ENCODE measurements around the gene TRIM36.

The TRIM36 gene

GRCh38 chr5:115180165-115180709 is 10.5 kb upstream of the TRIM36 start:
- H3K9me3 Mint-ChIP-seq, result peaks cover 0 to 3% of the 10 kb centered on the region in 2 donors
- DNase-seq (peak; percentile 9), ATAC-seq (replicated peaks) (peak; percentile 70 to 74)
- H3K4me1 Mint-ChIP-seq, result peaks cover 7 to 21% of the 10 kb centered on the region in 2 donors
- H3K36me3 Mint-ChIP-seq, result no peaks in the 10 kb centered on the region
- H3K4me3 Mint-ChIP-seq, result peak overlapping the region; percentile 90 to 98
- H3K27ac Mint-ChIP-seq, result peak overlapping the region; percentile 52
- H3K27me3 Mint-ChIP-seq, result peaks cover 68 to 73% of the 10 kb centered on the region in 2 donors

GRCh38 chr5:115179394-115180164 is 9.9 kb upstream of the TRIM36 start:
- ATAC-seq (replicated peaks) (peak; percentile 25 to 34), DNase-seq (no peak)
- Mint-ChIP-seq H3K9me3 (no peaks in the 10 kb centered on the region), H3K4me1 (peaks cover 7 to 21% of the 10 kb centered on the region in 2 donors), H3K27me3 (peaks cover 61 to 69% of the 10 kb centered on the region in 2 donors), H3K27ac (peak overlapping the region; percentile 52), H3K4me3 (peak overlapping the region; percentile 90 to 98), H3K36me3 (no peaks in the 10 kb centered on the region)

GRCh38 chr5:115179030-115179393 is 9.3 kb upstream of the TRIM36 start:
- DNase-seq (no peak), ATAC-seq (replicated peaks) (no peak)
- H3K4me1 Mint-ChIP-seq, result peaks cover 7 to 21% of the 10 kb centered on the region in 2 donors
- no peaks in the 10 kb centered on the region for H3K9me3 Mint-ChIP-seq
- H3K36me3 Mint-ChIP-seq, result no peaks in the 10 kb centered on the region
- no peak overlapping the region for H3K27ac Mint-ChIP-seq
- H3K4me3 Mint-ChIP-seq, result peak overlapping the region; percentile 12 to 98
- peaks cover 57 to 69% of the 10 kb centered on the region in 2 donors for H3K27me3 Mint-ChIP-seq

GRCh38 chr5:115170929-115171510 is 1.3 kb upstream of the TRIM36 start:
- DNase-seq, result no peak
- Mint-ChIP-seq H3K9me3 (peaks cover 14 to 15% of the 10 kb centered on the region in 2 donors), H3K4me1 (peaks cover 12 to 16% of the 10 kb centered on the region in 2 donors), H3K4me3 (peak overlapping the region; percentile 79 to 95), H3K27ac (peak overlapping the region; percentile 14), H3K36me3 (peaks cover 5 to 11% of the 10 kb centered on the region in 2 donors), H3K27me3 (peaks cover 41 to 60% of the 10 kb centered on the region in 2 donors)
- no peak for ATAC-seq (replicated peaks)

DNA sequence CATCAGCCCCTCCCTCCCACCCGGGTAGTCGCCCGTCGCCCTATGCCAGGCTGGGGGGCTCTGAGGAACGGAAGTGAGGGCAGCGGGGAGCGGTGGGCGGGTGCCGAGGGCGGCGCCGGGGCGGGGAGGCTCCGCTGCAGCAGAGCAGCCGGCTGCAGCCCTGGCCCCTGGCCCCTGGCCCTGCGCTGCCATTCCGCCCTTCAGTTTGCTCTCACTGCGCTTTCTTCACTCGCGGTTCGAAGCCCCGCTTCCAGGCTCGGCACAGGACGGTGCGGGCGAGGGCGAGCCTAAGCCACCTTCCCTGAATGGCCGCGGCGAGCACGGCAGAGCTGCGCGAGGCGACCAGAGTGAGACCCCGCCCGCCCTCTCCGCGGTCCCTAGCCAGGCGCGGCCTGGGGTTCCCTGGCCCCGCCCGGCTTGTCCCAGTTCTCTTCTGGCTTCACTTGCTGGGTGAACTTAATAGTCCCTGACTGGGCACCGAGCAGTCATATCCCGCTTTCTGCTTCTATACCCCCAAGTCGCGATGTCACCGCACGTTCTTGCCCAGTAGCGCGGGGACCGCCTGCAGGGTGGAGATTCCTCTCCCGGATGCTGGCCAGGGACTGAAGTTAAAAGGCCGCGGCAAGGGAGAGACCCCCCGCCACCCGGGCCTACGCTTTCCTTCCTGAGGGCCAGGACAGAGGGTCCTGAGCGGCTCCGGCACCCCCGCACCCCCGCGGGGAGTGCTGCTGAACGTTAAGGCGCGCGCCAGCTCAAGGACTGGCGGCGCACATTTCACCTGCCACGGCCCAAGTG is 623 bp upstream of the TRIM36 start:
- peak; percentile 49 to 56 for ATAC-seq (replicated peaks)
- Mint-ChIP-seq H3K27ac (peak overlapping the region; percentile 62), H3K9me3 (peaks cover 18% of the 10 kb centered on the region in 2 donors), H3K27me3 (peaks cover 45 to 66% of the 10 kb centered on the region in 2 donors), H3K4me1 (peaks cover 12 to 16% of the 10 kb centered on the region in 2 donors), H3K36me3 (peaks cover 8 to 11% of the 10 kb centered on the region in 2 donors), H3K4me3 (peak overlapping the region; percentile 92 to 95)
- peak; percentile 6 for DNase-seq

GRCh38 chr5:115168829-115169486 is 750 bp downstream of the TRIM36 start:
- peaks cover 24 to 30% of the 10 kb centered on the region in 2 donors for H3K9me3 Mint-ChIP-seq
- peak overlapping the region; percentile 92 to 95 for H3K4me3 Mint-ChIP-seq
- DNase-seq (no peak), ATAC-seq (replicated peaks) (peak in 1 of 2 donors; percentile 6)
- peaks cover 8 to 15% of the 10 kb centered on the region in 2 donors for H3K36me3 Mint-ChIP-seq
- peaks cover 54 to 61% of the 10 kb centered on the region in 2 donors for H3K27me3 Mint-ChIP-seq
- no peak overlapping the region for H3K27ac Mint-ChIP-seq
- peaks cover 12 to 16% of the 10 kb centered on the region in 2 donors for H3K4me1 Mint-ChIP-seq

- DNase-seq (no peak), ATAC-seq (replicated peaks) (no peak)
- H3K27ac Mint-ChIP-seq, result no peak overlapping the region
- H3K4me3 Mint-ChIP-seq, result no peak overlapping the region
- peaks cover 43 to 62% of the 10 kb centered on the region in 2 donors for H3K27me3 Mint-ChIP-seq
- H3K36me3 Mint-ChIP-seq, result peaks cover 8 to 15% of the 10 kb centered on the region in 2 donors
- peaks cover 12 to 16% of the 10 kb centered on the region in 2 donors for H3K4me1 Mint-ChIP-seq
- peaks cover 24 to 30% of the 10 kb centered on the region in 2 donors for H3K9me3 Mint-ChIP-seq
Measured at GRCh38 chr5:115166744-115167393, 2.8 kb downstream of the TRIM36 start.

- Mint-ChIP-seq H3K9me3 (peaks cover 24 to 30% of the 10 kb centered on the region in 2 donors), H3K4me1 (peaks cover 10 to 11% of the 10 kb centered on the region in 2 donors), H3K36me3 (peaks cover 8 to 15% of the 10 kb centered on the region in 2 donors), H3K27me3 (peaks cover 42 to 58% of the 10 kb centered on the region in 2 donors), H3K4me3 (no peak overlapping the region), H3K27ac (no peak overlapping the region)
- no peak for DNase-seq
- no peak for ATAC-seq (replicated peaks)
Measured at GRCh38 chr5:115165790-115166189, 3.9 kb downstream of the TRIM36 start.

DNA sequence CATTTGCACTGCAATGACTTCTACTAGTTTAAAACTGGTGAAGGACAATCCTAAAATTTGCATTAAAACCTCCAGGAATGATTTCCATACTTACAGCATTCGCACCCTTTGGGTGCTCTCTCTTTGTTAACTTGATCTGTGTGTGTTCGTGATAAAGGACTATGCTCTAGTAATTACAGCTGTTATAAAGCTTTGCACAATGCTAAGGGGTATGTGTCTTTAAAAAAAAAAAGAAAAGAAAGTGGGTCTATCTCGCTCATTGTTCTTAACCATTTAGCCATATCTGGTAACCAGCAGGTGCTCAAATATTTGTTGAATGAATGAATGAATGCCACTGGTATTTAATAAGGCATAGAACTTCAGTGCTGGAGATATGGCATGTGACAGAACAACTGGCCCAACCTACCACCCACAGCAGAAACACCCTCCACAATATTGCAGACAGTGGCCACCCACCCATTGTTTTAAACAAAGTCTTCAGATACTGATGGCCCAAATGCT is 8.7 kb downstream of the TRIM36 start:
- Mint-ChIP-seq H3K36me3 (peaks cover 3 to 4% of the 10 kb centered on the region in 2 donors), H3K9me3 (peaks cover 13 to 16% of the 10 kb centered on the region in 2 donors), H3K27me3 (peaks cover 25 to 44% of the 10 kb centered on the region in 2 donors), H3K4me3 (no peak overlapping the region), H3K4me1 (no peaks in the 10 kb centered on the region), H3K27ac (no peak overlapping the region)
- DNase-seq, result no peak
- no peak for ATAC-seq (replicated peaks)

GRCh38 chr5:115151208-115151805 is 18.4 kb downstream of the TRIM36 start:
- H3K4me1 Mint-ChIP-seq, result no peaks in the 10 kb centered on the region
- ATAC-seq (replicated peaks) (no peak), DNase-seq (no peak)
- peaks cover 49 to 51% of the 10 kb centered on the region in 2 donors for H3K27me3 Mint-ChIP-seq
- no peak overlapping the region for H3K4me3 Mint-ChIP-seq
- peaks cover 17 to 18% of the 10 kb centered on the region in 2 donors for H3K36me3 Mint-ChIP-seq
- H3K9me3 Mint-ChIP-seq, result peaks cover 26 to 29% of the 10 kb centered on the region in 2 donors
- H3K27ac Mint-ChIP-seq, result no peak overlapping the region

DNA sequence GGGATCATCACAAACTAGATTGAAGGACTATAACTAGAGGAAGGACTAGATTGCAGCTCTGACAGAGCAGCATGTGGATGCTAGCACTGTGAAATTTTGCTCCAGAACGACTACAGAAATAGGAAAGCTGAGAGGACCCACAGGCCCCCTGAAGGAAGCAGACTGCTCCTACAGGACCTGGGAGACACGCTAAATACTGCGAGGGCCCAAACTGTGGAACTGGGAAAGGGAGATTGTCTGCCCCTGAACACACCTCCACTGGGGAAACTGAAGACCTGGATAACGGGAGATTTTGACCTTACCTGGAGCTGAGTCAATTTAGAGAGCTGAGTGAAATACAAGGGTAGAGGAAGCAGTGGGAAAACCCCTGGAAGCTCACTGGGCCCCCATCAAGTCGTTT is 19.2 kb downstream of the TRIM36 start:
- Mint-ChIP-seq H3K4me3 (no peak overlapping the region), H3K27me3 (peaks cover 41 to 43% of the 10 kb centered on the region in 2 donors), H3K4me1 (no peaks in the 10 kb centered on the region), H3K9me3 (peaks cover 20 to 29% of the 10 kb centered on the region in 2 donors), H3K36me3 (peaks cover 17 to 18% of the 10 kb centered on the region in 2 donors), H3K27ac (no peak overlapping the region)
- no peak for DNase-seq
- ATAC-seq (replicated peaks), result no peak

GRCh38 chr5:115147052-115147451 is 22.7 kb downstream of the TRIM36 start:
- H3K27me3 Mint-ChIP-seq, result peaks cover 17 to 20% of the 10 kb centered on the region in 2 donors
- no peaks in the 10 kb centered on the region for H3K4me1 Mint-ChIP-seq
- no peak overlapping the region for H3K27ac Mint-ChIP-seq
- ATAC-seq (replicated peaks), result no peak
- H3K36me3 Mint-ChIP-seq, result peaks cover 7 to 8% of the 10 kb centered on the region in 2 donors
- no peak overlapping the region for H3K4me3 Mint-ChIP-seq
- peaks cover 11% of the 10 kb centered on the region in 2 donors for H3K9me3 Mint-ChIP-seq
- no peak for DNase-seq

- Mint-ChIP-seq H3K27ac (no peak overlapping the region), H3K27me3 (peaks cover 9 to 17% of the 10 kb centered on the region in 2 donors)
Measured at GRCh38 chr5:115136294-115136693, 33.4 kb downstream of the TRIM36 start.

More at GRCh38 chr5:115136294-115136693, 33.4 kb downstream of the TRIM36 start:
- no peak overlapping the region for H3K4me3 Mint-ChIP-seq
- no peaks in the 10 kb centered on the region for H3K36me3 Mint-ChIP-seq
- ATAC-seq (replicated peaks) (no peak), DNase-seq (no peak)
- H3K9me3 Mint-ChIP-seq, result no peaks in the 10 kb centered on the region
- peaks cover 0 to 2% of the 10 kb centered on the region in 2 donors for H3K4me1 Mint-ChIP-seq
